GM12878 (cell line): Measurements from ENCODE around the gene PIGN. TPM values are rescaled to one million over a fixed set of nuclear protein-coding genes. Genes with fewer than 3 reads are reported as not detected.
A peak's percentile ranks its signal among the peaks of the same experiment; 100 is the strongest.

Experiments
- ATAC-seq: fragments of 200-7000 bp; cut with Tn5 transposase; 3 replicates; pipeline ENCODE4 v1.9.1; 2020; ENCODE audit warnings: mild to moderate bottlenecking, moderate library complexity
- BruUV-seq: library from RNA; stranded (reverse); fragments of 400-500 nt; replicated peaks from 2 replicates; lab custom pipeline; 2021; lab: Mats Ljungman, UMichigan
- CTCF ChIA-PET: fragments of 300-600 bp; sonication (Branson Sonifier 250); formaldehyde crosslinking; extraction: SDS; loops from one replicate; lab custom pipeline; 2021; ENCODE audit warnings: inconsistent platforms; lab: Yijun Ruan, JAX
- POLR2A ChIA-PET: fragments of 350-600 bp; formaldehyde crosslinking; extraction: SDS; loops from one replicate; lab custom pipeline; 2021; ENCODE audit warnings: inconsistent platforms; lab: Charles Lee
- RAD21 ChIA-PET: fragments of 300-600 bp; sonication (Branson Sonifier 250); formaldehyde crosslinking; loops from one replicate; lab custom pipeline; 2023; ENCODE audit warnings: antibody characterized with exemption; ENCODE audit not compliant: unreplicated experiment; lab: Charles Lee
- SMC1A ChIA-PET: fragments of 300-600 bp; sonication (Branson Sonifier 250); formaldehyde crosslinking; loops from one replicate; lab custom pipeline; 2023; ENCODE audit not compliant: unreplicated experiment, uncharacterized antibody; lab: Charles Lee
- DNase-seq: peaks from one replicate; pipeline ENCODE4 v3.0.0-alpha.2; 2011; ENCODE audit warnings: low read depth, low spot score
- FAIRE-seq: peaks from 3 replicates; lab custom pipeline; 2011; peaks lifted over from hg19 to GRCh38; lab: Jason Lieb, UNC
- H2AFZ ChIP-seq: 2 replicates; pipeline ENCODE4 v1.6.0; 2011; ENCODE audit warnings: low read depth, low read length, control low read depth; ENCODE audit not compliant: control insufficient read depth
- H3K27ac ChIP-seq: 2 replicates; pipeline ENCODE4 v1.5.1; 2011; ENCODE audit warnings: control low read depth; ENCODE audit not compliant: control insufficient read depth, insufficient read depth
- H3K27me3 ChIP-seq, 2 experiments: replicated peaks in 1 of 2; 2 replicates each; pipeline versions ENCODE4 v1.6.0 to v1.6.1; 2011; ENCODE audit warnings: low read length in 1 of 2; ENCODE audit not compliant: control insufficient read depth in 2 of 2, insufficient read depth in 2 of 2
- H3K36me3 ChIP-seq, 2 experiments: 2 replicates each; pipeline ENCODE4 v1.5.1; 2011; ENCODE audit warnings: low read length in 1 of 2; ENCODE audit not compliant: control insufficient read depth in 2 of 2, insufficient read depth in 2 of 2
- H3K4me1 ChIP-seq: 2 replicates; pipeline ENCODE4 v1.6.1; 2011; ENCODE audit warnings: mild to moderate bottlenecking, low read length, moderate library complexity, mixed read lengths; ENCODE audit not compliant: control insufficient read depth, insufficient read depth
- H3K4me2 ChIP-seq: 2 replicates; pipeline ENCODE4 v1.6.0; 2011; ENCODE audit warnings: control low read depth; ENCODE audit not compliant: control insufficient read depth, insufficient read depth
- H3K4me3 ChIP-seq: fragments of 200-600 bp; sonication (generic); 2 replicates; pipeline ENCODE4 v1.5.1; 2016
- H3K79me2 ChIP-seq: 2 replicates; pipeline ENCODE4 v1.6.0; 2011; ENCODE audit warnings: low read length; ENCODE audit not compliant: control insufficient read depth, insufficient read depth
- H3K9ac ChIP-seq: 2 replicates; pipeline ENCODE4 v1.8.0; 2011; ENCODE audit warnings: low read length, control low read depth, mixed read lengths; ENCODE audit not compliant: control insufficient read depth, insufficient read depth
- H3K9me3 ChIP-seq: replicated peaks from 3 replicates; pipeline ENCODE4 v1.5.1; 2011; ENCODE audit warnings: mild to moderate bottlenecking, low read length; ENCODE audit not compliant: control insufficient read depth, insufficient read depth
- H4K20me1 ChIP-seq: 2 replicates; pipeline ENCODE4 v1.6.0; 2011; ENCODE audit not compliant: control insufficient read depth, insufficient read depth
- CEBPB ChIP-seq, 2 experiments: fragments of 150-350 bp in 1 of 2; IDR thresholded peaks; 2 replicates each; pipeline ENCODE4 v1.6.1; 2012 to 2014; ENCODE audit warnings: low read depth in 2 of 2, low read length in 2 of 2, borderline replicate concordance in 1 of 2, inconsistent platforms in 1 of 2
- CTCF ChIP-seq, 3 experiments: IDR thresholded peaks in 2 of 3; conservative IDR thresholded peaks in 1 of 3; 2 replicates each; pipeline ENCODE4 v1.5.1; 2011; ENCODE audit warnings: low read depth in 3 of 3, low read length in 3 of 3, mild to moderate bottlenecking in 3 of 3, control low read depth in 2 of 3, moderate library complexity in 2 of 3, inconsistent platforms in 1 of 3, mixed read lengths in 1 of 3; ENCODE audit not compliant: control insufficient read depth in 2 of 3, insufficient read depth in 1 of 3; ENCODE audit errors: extremely low read depth in 1 of 3
- CUX1 ChIP-seq: IDR thresholded peaks from 2 replicates; pipeline ENCODE4 v1.6.1; 2012; ENCODE audit warnings: improper control_type of control experiment, low read depth, low read length; ENCODE audit not compliant: insufficient replicate concordance
- ELK1 ChIP-seq: IDR thresholded peaks from 2 replicates; pipeline ENCODE4 v1.6.1; 2012; ENCODE audit warnings: low read depth, low read length, improper control_type of control experiment
- MLLT1 ChIP-seq: fragments of 450-650 bp; IDR thresholded peaks from 2 replicates; pipeline ENCODE4 v1.6.1; 2016; ENCODE audit warnings: mild to moderate bottlenecking
- NRF1 ChIP-seq: conservative IDR thresholded peaks from 2 replicates; pipeline ENCODE4 v1.6.1; 2011; ENCODE audit warnings: mild to moderate bottlenecking, low read depth, low read length, improper control_type of control experiment
- RAD51 ChIP-seq: fragments of 450-650 bp; IDR thresholded peaks from 2 replicates; pipeline ENCODE4 v1.6.1; 2016; ENCODE audit warnings: moderate library complexity, mild to moderate bottlenecking, inconsistent platforms
- SKIL ChIP-seq: fragments of 450-650 bp; IDR thresholded peaks from 2 replicates; pipeline ENCODE4 v1.6.1; 2017; ENCODE audit warnings: mild to moderate bottlenecking, low read depth, inconsistent platforms; ENCODE audit not compliant: poor library complexity, severe bottlenecking
- ZNF384 ChIP-seq: IDR thresholded peaks from 2 replicates; pipeline ENCODE4 v1.6.1; 2012; ENCODE audit warnings: low read depth, mild to moderate bottlenecking, low read length, improper control_type of control experiment, borderline replicate concordance
- WGBS: methylation state at CpG from one replicate; pipeline ENCODE4 v1.1.6; 2016; ENCODE audit warnings: low lambda C conversion rate; ENCODE audit not compliant: insufficient replicate concordance, insufficient coverage; ENCODE audit errors: missing lambda C conversion rate; 5-methylcytosine and 5-hydroxymethylcytosine counted together
- in situ Hi-C: fragments of 300-500 bp; cut with MboI; formaldehyde crosslinking; loops from 9 replicates; pipeline ENCODE4 v1.14.3; 2018; ENCODE audit warnings: mixed read lengths
- intact Hi-C: fragments of 100-400 bp; cut with micrococcal nuclease; formaldehyde crosslinking; loops from one replicate; pipeline ENCODE4 v1.14.2; 2022; ENCODE audit not compliant: unreplicated experiment
- polyA plus RNA-seq, 11 experiments: library from polyadenylated mRNA; depleted of rRNA in 4 of 11; unstranded in 6 of 11; stranded (reverse) in 5 of 11; fragments of >200 nt; fragmentation: Nextera tagmentation in 4 of 11; fragmentation: Illumina TruSeq in 1 of 11; extraction: Ambion mirVana in 4 of 11; extraction: Trizol in 1 of 11; gene quantifications; 1 replicate in 1 of 11; 2 replicates in 10 of 11; pipeline versions ENCODE4 v1.2.1 to v1.2.3, GENCODE V29; 2011 to 2016; ENCODE audit warnings: inconsistent platforms in 2 of 11, missing spikeins in 2 of 11, low read depth in 1 of 11
- total RNA-seq, 4 experiments: library from RNA; depleted of rRNA in 3 of 4; stranded (reverse); fragments of >200 nt in 3 of 4; fragmentation: Illumina TruSeq in 1 of 4; extraction: Trizol in 1 of 4; gene quantifications; 2 replicates each; pipeline versions ENCODE4 v1.2.1 to v1.2.3, GENCODE V29; 2013 to 2021

Gene PIGN
- total and polyA plus RNA-seq, 10 of the 15 experiments (the other 5 are each of a cell fraction or from before 2014, with no cell fraction given), result 6.9 to 25.4 (median 18.7) TPM

GRCh38 chr18:62183578-62184195 lies 3.2 kb downstream of the PIGN start:
- no TSS peak for BruUV-seq
- ATAC-seq (no peak), FAIRE-seq (no peak), DNase-seq (no peak)
- H3K9ac ChIP-seq, result no peak overlapping the region
- H3K79me2 ChIP-seq, result peaks cover 35% of the 10 kb centered on the region
- ChIA-PET POLR2A (no interaction called here), SMC1A (interaction anchor here (0.6 to 6.4 kb wide), 9 partner anchors 9 to 238 kb away, joined by 3 to 102 read pairs (median 4); no protein-coding TSS in a partner anchor), RAD21 (interaction anchor here (0.9 to 8.9 kb wide), 5 partner anchors 26 to 242 kb away, joined by 3 to 98 read pairs (median 4); no protein-coding TSS in a partner anchor), CTCF (interaction anchor here (0.7 to 11.7 kb wide), 15 partner anchors 9 to 402 kb away, joined by 3 to 268 read pairs (median 4); no protein-coding TSS in a partner anchor)
- peaks cover 3% of the 10 kb centered on the region for H3K4me1 ChIP-seq
- H2AFZ ChIP-seq, result no peak overlapping the region
- 0% methylated on average over 2 of the region's 2 CpGs for WGBS
- no peaks in the 10 kb centered on the region for H3K27me3 ChIP-seq
- H3K36me3 ChIP-seq, result no peaks in the 10 kb centered on the region
- no peak overlapping the region for H3K27ac ChIP-seq
- no peaks in the 10 kb centered on the region for H4K20me1 ChIP-seq
- no peak overlapping the region for H3K4me2 ChIP-seq
- intact Hi-C loops (loop anchor here (1.0 to 10.0 kb wide), 4 partner anchors 66 to 801 kb away; no protein-coding TSS in a partner anchor), in situ Hi-C loops (no loop called here)
- no peak overlapping the region for H3K4me3 ChIP-seq
- no peaks in the 10 kb centered on the region for H3K9me3 ChIP-seq
- TF ChIP-seq SKIL, result peak; percentile 20
- no peak for TF ChIP-seq CEBPB (IDR thresholded peaks at IDR 0.05; ENCODE audit: borderline replicate concordance in 1 of 2, low read depth in 2 of 2, low read length in 2 of 2)
- no peak for TF ChIP-seq CUX1
- no peak for TF ChIP-seq ELK1
- TF ChIP-seq RAD51, result no peak
- no peak for TF ChIP-seq NRF1
- TF ChIP-seq MLLT1, result no peak
- TF ChIP-seq CTCF (IDR thresholded peaks at IDR 0.05 in 2 of 3, conservative IDR thresholded peaks at IDR 0.05 in 1 of 3; ENCODE audit: control insufficient read depth in 2 of 3, extremely low read depth in 1 of 3, insufficient read depth in 1 of 3, low read depth in 3 of 3, low read length in 3 of 3), result peak; percentile 89 to 93 (median 91)
- peak; percentile 88 for TF ChIP-seq ZNF384
